Fibroblast of the aortic adventitia (primary cell): Measurements from ENCODE around the gene VPS4A. TPM values are rescaled to one million over a fixed set of nuclear protein-coding genes. Genes with fewer than 3 reads are reported as not detected.

Experiments used
- DNase-seq: peaks from one replicate; pipeline ENCODE4 v3.0.0-alpha.2; 2010; ENCODE audit warnings: low read depth
- H3K4me3 ChIP-seq: 2 replicates; pipeline ENCODE4 v1.5.1; 2011; ENCODE audit warnings: low read depth, mild to moderate bottlenecking, control low read depth, low read length, moderate library complexity
- total RNA-seq: library from RNA; depleted of rRNA; stranded (reverse); fragments of >200 nt; gene quantifications from 2 replicates; pipeline ENCODE4 v1.2.3, GENCODE V29; 2012; ENCODE audit warnings: low replicate concordance
- TF ChIP-seq, protein P1 (sequence below): IDR thresholded peaks from 2 replicates; pipeline ENCODE4 v1.5.1; 2011; ENCODE audit warnings: mild to moderate bottlenecking, low read length, control low read depth, inconsistent platforms; ENCODE audit not compliant: insufficient read depth

VPS4A gene
- total RNA-seq, 1 donor, result 31.2 TPM

DNA sequence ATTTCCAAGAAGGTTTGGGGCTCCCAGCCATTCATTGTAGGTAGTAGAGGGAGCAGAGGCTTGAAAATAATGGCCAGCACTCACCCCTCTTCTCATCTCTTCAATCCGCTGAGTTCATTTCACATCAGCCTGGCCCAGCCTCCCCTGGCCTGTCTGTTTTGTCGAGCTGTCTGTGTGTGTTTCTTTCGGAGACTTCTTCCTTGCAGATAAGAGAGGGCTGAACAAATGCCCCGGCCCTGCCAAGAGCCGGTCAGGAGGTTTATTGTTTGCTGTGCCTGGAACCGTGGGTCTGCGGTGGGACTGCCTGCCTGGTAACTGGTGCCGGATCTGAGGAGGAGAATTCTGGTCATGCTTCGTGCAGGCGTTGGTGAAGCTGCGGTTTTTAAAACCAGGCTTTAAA, 3.4 kb downstream of the VPS4A start:
- no peak for DNase-seq
- H3K4me3 ChIP-seq, result no peak overlapping the region
- TF ChIP-seq, protein P1, sequence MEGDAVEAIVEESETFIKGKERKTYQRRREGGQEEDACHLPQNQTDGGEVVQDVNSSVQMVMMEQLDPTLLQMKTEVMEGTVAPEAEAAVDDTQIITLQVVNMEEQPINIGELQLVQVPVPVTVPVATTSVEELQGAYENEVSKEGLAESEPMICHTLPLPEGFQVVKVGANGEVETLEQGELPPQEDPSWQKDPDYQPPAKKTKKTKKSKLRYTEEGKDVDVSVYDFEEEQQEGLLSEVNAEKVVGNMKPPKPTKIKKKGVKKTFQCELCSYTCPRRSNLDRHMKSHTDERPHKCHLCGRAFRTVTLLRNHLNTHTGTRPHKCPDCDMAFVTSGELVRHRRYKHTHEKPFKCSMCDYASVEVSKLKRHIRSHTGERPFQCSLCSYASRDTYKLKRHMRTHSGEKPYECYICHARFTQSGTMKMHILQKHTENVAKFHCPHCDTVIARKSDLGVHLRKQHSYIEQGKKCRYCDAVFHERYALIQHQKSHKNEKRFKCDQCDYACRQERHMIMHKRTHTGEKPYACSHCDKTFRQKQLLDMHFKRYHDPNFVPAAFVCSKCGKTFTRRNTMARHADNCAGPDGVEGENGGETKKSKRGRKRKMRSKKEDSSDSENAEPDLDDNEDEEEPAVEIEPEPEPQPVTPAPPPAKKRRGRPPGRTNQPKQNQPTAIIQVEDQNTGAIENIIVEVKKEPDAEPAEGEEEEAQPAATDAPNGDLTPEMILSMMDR, result no peak

DNA sequence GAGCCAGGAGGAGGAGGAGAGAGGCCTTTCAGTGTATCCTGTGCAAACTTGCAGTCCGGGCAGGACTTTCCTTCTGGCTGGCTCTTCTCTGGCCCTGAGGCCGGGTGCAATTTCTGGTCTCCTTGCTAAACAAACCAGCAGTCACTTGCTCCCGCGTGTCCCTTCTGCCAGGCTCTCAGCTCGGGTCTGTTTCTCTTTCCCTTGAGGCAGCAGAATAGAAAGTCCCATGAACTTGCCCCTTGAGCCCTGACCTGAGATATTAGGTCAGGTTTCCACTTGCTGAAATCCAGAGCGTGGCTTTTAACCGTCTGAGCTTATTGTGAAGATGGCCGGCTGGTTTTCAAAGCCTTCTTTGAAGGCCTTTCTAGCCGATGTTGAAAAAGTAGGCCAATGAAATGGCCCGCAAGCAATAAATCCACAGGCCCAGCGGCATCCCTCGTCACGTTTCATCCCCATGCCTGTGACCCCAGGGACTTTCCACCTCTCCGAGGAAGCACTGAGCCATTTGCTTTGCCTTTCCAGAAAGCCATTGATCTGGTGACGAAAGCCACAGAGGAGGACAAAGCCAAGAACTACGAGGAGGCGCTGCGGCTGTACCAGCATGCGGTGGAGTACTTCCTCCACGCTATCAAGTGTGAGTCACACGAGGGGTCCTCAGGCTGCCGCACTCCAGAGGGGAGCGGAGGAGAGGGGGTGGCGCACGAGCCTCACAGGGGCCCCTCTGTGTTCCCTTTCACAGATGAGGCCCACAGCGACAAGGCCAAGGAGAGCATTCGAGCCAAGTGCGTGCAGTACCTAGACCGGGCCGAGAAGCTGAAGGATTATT, 4.5 kb downstream of the VPS4A start:
- DNase-seq, result no peak
- TF ChIP-seq, protein P1, result no peak
- no peak overlapping the region for H3K4me3 ChIP-seq

DNA sequence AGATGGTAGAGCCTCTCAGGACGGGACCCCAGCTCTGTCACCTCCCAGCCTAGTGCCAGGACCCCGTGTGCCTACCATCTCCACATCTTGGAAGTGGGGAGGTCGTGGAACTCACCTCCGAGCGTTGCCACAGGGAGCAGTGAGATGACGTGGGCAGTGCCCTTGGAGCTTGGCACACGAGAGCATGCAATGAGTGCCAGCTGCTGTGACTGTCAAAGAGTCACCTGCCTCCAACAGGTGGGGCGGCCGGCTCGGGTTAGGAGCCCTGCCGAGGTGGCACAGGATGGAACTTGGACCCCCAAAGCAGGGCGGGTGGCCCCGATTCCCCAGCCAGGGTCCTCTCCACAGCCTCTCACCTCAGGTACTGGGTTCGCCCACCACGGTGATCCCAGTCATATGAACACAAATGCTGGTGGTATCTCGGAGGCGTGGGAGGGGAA, 5.5 kb downstream of the VPS4A start:
- TF ChIP-seq, protein P1, result no peak
- no peak overlapping the region for H3K4me3 ChIP-seq
- no peak for DNase-seq

DNA sequence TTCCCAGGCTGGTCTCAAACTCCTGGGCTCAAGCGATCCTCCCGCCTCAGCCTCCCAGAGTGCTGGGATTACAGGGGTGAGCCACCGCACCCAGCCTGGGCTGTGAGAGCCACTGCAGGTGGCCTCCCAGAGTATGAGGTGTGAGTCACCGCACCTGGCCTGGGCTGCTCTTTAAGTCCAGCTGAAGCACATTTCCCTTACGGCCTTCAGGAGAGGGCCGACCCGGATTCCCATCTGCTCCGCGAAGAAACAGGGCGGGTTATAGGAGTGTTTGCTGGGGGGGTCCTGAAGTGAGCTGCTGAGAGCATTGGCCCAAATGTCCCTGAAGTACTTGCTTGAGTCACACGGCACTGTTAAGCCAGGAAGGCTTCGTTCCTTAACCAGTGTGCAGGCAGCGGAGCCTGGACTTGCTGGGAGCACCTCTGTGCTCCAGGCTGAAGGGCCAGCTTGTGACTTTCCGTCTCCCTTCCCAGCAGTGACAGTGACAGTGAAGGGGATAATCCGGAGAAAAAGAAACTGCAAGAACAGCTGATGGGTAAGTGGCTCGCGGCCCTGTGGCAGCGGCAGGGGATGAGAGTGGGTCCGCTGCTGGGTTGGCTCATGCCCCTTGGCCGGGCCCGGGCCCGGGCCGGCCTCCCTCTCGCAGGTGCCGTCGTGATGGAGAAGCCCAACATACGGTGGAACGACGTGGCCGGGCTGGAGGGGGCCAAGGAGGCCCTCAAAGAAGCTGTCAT, 7.2 kb downstream of the VPS4A start:
- DNase-seq, result no peak
- TF ChIP-seq, protein P1, result no peak

DNA sequence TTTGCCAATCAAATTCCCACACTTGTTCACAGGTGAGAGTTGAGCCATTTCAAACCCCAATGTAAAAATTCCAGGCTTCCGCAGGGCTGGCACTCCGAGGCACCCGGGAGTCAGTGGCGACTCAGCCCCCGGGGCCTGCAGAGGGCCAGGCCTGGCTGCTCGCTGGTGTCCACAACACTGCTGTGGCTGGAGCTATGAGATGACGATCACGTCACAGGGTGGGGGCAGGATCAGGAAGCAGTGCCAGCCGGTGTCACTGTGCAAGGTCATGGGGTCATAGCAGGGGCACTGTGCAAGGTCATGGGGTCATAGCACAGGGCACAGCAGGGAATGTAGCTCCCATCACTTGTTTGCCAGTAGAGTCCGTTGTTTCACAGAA, 7.8 kb downstream of the VPS4A start:
- no peak overlapping the region for H3K4me3 ChIP-seq
- DNase-seq, result no peak
- TF ChIP-seq, protein P1, result no peak

More for the DNA sequence above, 7.2 kb downstream of the VPS4A start:
- H3K4me3 ChIP-seq, result no peak overlapping the region

DNA sequence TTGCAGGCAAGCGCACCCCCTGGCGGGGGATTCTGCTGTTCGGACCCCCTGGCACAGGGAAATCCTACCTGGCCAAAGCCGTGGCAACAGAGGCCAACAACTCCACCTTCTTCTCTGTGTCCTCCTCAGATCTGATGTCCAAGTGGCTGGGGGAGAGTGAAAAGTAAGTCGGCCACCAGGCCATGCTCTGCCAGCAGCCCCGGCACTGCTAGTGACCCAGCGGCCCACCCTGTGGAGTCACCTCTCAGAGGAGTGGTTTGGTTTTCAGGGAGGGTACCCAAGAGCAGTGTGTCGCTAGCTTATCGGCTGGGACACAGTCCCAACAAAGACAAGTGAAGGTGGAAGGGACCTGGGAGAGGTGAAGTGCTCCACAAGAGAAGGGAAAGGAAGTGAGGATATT, 8.2 kb downstream of the VPS4A start:
- DNase-seq, result no peak
- TF ChIP-seq, protein P1, result no peak
- no peak overlapping the region for H3K4me3 ChIP-seq
